ENCODE measurements around the gene PBLD.

PBLD gene

DNA sequence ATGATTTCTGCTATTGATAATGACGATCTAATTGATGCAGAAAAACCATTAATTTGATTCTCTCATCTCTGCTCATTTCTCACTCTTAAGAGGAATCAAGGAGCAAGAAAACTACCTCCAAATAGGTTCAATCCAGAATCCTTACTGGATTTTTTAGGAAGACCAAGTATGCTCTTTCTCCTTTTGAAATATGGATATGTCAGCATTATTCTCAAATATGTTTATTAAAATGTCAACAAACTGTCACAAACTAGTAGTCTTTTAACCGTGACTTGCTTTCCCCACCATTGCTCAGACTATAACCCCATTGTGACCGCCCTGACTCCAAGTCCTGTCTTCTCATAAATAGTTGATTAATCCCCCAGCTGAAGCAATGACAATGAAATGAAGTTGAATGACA is 99.7 kb downstream of the PBLD start:
- no peak for DNase-seq (ENCODE audit: low read depth)

Data from activated T-cell treated with anti-CD3 and anti-CD28 coated beads for 48 hours (primary cell).